Liver (tissue), 9 donors: ENCODE results near the gene MARCHF3. TPM values are rescaled to one million over a fixed set of nuclear protein-coding genes. Genes with fewer than 3 reads are reported as not detected.

Experiments used
- DNase-seq: peaks from one replicate; pipeline ENCODE4 v3.0.0-alpha.2; 2017; ENCODE audit warnings: low spot score
- H3K27ac ChIP-seq, 2 donors: one replicate each; pipeline ENCODE4 v1.7.0; 2013; ENCODE audit warnings: inconsistent platforms in 2 of 2, low read length in 2 of 2, control low read depth in 1 of 2, low read depth in 1 of 2, mild to moderate bottlenecking in 1 of 2
- H3K27me3 ChIP-seq, 4 donors: one replicate each; pipeline versions ENCODE4 v1.6.1 to v1.7.0; 2013; ENCODE audit warnings: low read length in 3 of 4, inconsistent platforms in 1 of 4, mild to moderate bottlenecking in 1 of 4, moderate library complexity in 1 of 4; ENCODE audit not compliant: control insufficient read depth in 4 of 4, insufficient read depth in 4 of 4
- H3K36me3 ChIP-seq, 4 donors: one replicate each; pipeline versions ENCODE4 v1.6.1 to v1.7.0; 2013; ENCODE audit warnings: low read length in 3 of 4, mild to moderate bottlenecking in 3 of 4, low read depth in 1 of 4, moderate library complexity in 1 of 4; ENCODE audit not compliant: control insufficient read depth in 4 of 4, insufficient read depth in 3 of 4
- H3K4me1 ChIP-seq, 4 donors: one replicate each; pipeline versions ENCODE4 v1.6.1 to v1.7.0; 2013; ENCODE audit warnings: low read length in 3 of 4, mild to moderate bottlenecking in 3 of 4, moderate library complexity in 1 of 4; ENCODE audit not compliant: control insufficient read depth in 4 of 4, insufficient read depth in 4 of 4
- H3K4me3 ChIP-seq, 3 donors: one replicate each; pipeline versions ENCODE4 v1.6.1 to v1.7.0; 2013; ENCODE audit warnings: low read length in 3 of 3, control low read depth in 1 of 3, low read depth in 1 of 3, mild to moderate bottlenecking in 1 of 3
- H3K9ac ChIP-seq, 2 donors: one replicate each; pipeline ENCODE4 v1.7.0; 2013; ENCODE audit warnings: low read length in 2 of 2, mild to moderate bottlenecking in 2 of 2, moderate library complexity in 2 of 2, control low read depth in 1 of 2, low read depth in 1 of 2
- H3K9me3 ChIP-seq, 4 donors: one replicate each; pipeline versions ENCODE4 v1.6.1 to v1.7.0; 2013; ENCODE audit warnings: low read length in 3 of 4; ENCODE audit not compliant: control insufficient read depth in 4 of 4
- ATF3 ChIP-seq: IDR thresholded peaks from 2 replicates; pipeline ENCODE4 v1.6.1; 2016; ENCODE audit warnings: antibody characterized with exemption
- EGR1 ChIP-seq, 2 donors: IDR thresholded peaks; 2 replicates each; pipeline ENCODE4 v1.6.1; 2016 to 2018; ENCODE audit warnings: antibody characterized with exemption in 2 of 2, low read depth in 2 of 2
- FOXA1 ChIP-seq: IDR thresholded peaks from 2 replicates; pipeline ENCODE4 v1.6.1; 2016; ENCODE audit warnings: antibody characterized with exemption
- GABPA ChIP-seq, 2 donors: IDR thresholded peaks in 1 of 2; conservative IDR thresholded peaks in 1 of 2; 2 replicates each; pipeline ENCODE4 v1.6.1; 2016; ENCODE audit warnings: antibody characterized with exemption in 2 of 2, mild to moderate bottlenecking in 1 of 2, moderate library complexity in 1 of 2
- HNF4A ChIP-seq, 2 donors: conservative IDR thresholded peaks; 2 replicates each; pipeline ENCODE4 v1.6.1; 2016; ENCODE audit warnings: antibody characterized with exemption in 2 of 2, mild to moderate bottlenecking in 2 of 2
- HNF4G ChIP-seq: IDR thresholded peaks from 2 replicates; pipeline ENCODE4 v1.6.1; 2016; ENCODE audit warnings: antibody characterized with exemption
- JUND ChIP-seq, 2 donors: IDR thresholded peaks; 2 replicates each; pipeline ENCODE4 v1.6.1; 2016; ENCODE audit warnings: antibody characterized with exemption in 2 of 2
- NR2F2 ChIP-seq: IDR thresholded peaks from 2 replicates; pipeline ENCODE4 v1.6.1; 2016; ENCODE audit warnings: antibody characterized with exemption
- RAD21 ChIP-seq, 2 donors: IDR thresholded peaks; 2 replicates each; pipeline ENCODE4 v1.6.1; 2016; ENCODE audit warnings: antibody characterized with exemption in 2 of 2, mild to moderate bottlenecking in 2 of 2
- RXRA ChIP-seq, 2 donors: IDR thresholded peaks; 2 replicates each; pipeline ENCODE4 v1.6.1; 2017 to 2018; ENCODE audit warnings: antibody characterized with exemption in 2 of 2, mild to moderate bottlenecking in 1 of 2
- SP1 ChIP-seq: IDR thresholded peaks from 2 replicates; pipeline ENCODE4 v1.6.1; 2018; ENCODE audit warnings: antibody characterized with exemption, mild to moderate bottlenecking
- TAF1 ChIP-seq: conservative IDR thresholded peaks from 2 replicates; pipeline ENCODE4 v1.6.1; 2016; ENCODE audit warnings: antibody characterized with exemption, mild to moderate bottlenecking
- YY1 ChIP-seq: IDR thresholded peaks from 2 replicates; pipeline ENCODE4 v1.6.1; 2016; ENCODE audit warnings: antibody characterized with exemption, mild to moderate bottlenecking
- ZBTB33 ChIP-seq: IDR thresholded peaks from 2 replicates; pipeline ENCODE4 v1.6.1; 2016; ENCODE audit warnings: antibody characterized with exemption
- WGBS: extraction: QIAGEN DNeasy Blood & Tissue Kit; methylation state at CpG from one replicate; pipeline ENCODE4 v1.1.7; 2013; 5-methylcytosine and 5-hydroxymethylcytosine counted together
- polyA plus RNA-seq, 2 donors: library from polyadenylated mRNA; stranded (reverse) in 1 of 2; unstranded in 1 of 2; fragments of 200-250 nt in 1 of 2; fragments of >200 nt in 1 of 2; fragmentation: Nextera tagmentation in 1 of 2; extraction: Ambion mirVana in 1 of 2; gene quantifications; one replicate each; pipeline versions ENCODE4 v1.2.1 to v1.2.3, GENCODE V29; 2013 to 2015
- total RNA-seq, 2 donors: library from RNA; depleted of rRNA; stranded (reverse); fragments of >200 nt; gene quantifications; one replicate each; pipeline ENCODE4 v1.2.3, GENCODE V29; 2014
- TF ChIP-seq, protein P1 (sequence below): IDR thresholded peaks from 2 replicates; pipeline ENCODE4 v1.6.1; 2016; ENCODE audit warnings: antibody characterized with exemption, mild to moderate bottlenecking
- donor health status: healthy.
- donor health status: healthy.
- donor health status: healthy.
- donor health status: healthy.
- donor health status: healthy.

Gene MARCHF3
- total and polyA plus RNA-seq, 4 donors = 0.93 to 51.0 (median 1.4) TPM

GRCh38 chr5:127079994-127080491, 49.7 kb upstream of the MARCHF3 start:
- whole genome bisulfite sequencing = 47% methylated on average over 9 of the region's 9 CpGs
- TF ChIP-seq FOXA1 (no peak), SP1 (no peak), RXRA (IDR thresholded peaks at IDR 0.05) (no peak), EGR1 (IDR thresholded peaks at IDR 0.05; ENCODE audit: low read depth in 2 of 2) (no peak), RAD21 (IDR thresholded peaks at IDR 0.05) (no peak), HNF4G (no peak), ZBTB33 (no peak), YY1 (no peak), GABPA (IDR thresholded peaks at IDR 0.05 in 1 of 2, conservative IDR thresholded peaks at IDR 0.05 in 1 of 2) (no peak), HNF4A (conservative IDR thresholded peaks at IDR 0.05) (no peak), TAF1 (no peak), ATF3 (no peak), JUND (IDR thresholded peaks at IDR 0.05) (no peak)
- TF ChIP-seq, protein P1, sequence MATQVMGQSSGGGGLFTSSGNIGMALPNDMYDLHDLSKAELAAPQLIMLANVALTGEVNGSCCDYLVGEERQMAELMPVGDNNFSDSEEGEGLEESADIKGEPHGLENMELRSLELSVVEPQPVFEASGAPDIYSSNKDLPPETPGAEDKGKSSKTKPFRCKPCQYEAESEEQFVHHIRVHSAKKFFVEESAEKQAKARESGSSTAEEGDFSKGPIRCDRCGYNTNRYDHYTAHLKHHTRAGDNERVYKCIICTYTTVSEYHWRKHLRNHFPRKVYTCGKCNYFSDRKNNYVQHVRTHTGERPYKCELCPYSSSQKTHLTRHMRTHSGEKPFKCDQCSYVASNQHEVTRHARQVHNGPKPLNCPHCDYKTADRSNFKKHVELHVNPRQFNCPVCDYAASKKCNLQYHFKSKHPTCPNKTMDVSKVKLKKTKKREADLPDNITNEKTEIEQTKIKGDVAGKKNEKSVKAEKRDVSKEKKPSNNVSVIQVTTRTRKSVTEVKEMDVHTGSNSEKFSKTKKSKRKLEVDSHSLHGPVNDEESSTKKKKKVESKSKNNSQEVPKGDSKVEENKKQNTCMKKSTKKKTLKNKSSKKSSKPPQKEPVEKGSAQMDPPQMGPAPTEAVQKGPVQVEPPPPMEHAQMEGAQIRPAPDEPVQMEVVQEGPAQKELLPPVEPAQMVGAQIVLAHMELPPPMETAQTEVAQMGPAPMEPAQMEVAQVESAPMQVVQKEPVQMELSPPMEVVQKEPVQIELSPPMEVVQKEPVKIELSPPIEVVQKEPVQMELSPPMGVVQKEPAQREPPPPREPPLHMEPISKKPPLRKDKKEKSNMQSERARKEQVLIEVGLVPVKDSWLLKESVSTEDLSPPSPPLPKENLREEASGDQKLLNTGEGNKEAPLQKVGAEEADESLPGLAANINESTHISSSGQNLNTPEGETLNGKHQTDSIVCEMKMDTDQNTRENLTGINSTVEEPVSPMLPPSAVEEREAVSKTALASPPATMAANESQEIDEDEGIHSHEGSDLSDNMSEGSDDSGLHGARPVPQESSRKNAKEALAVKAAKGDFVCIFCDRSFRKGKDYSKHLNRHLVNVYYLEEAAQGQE = no peak
- DNase-seq = no peak

GRCh38 chr5:127077366-127077765, 47.0 kb upstream of the MARCHF3 start:
- no peaks in the 10 kb centered on the region for H3K9me3 ChIP-seq

More at GRCh38 chr5:127079994-127080491, 49.7 kb upstream of the MARCHF3 start:
- H3K27me3 ChIP-seq = no peaks in the 10 kb centered on the region
- no peaks in the 10 kb centered on the region for H3K4me1 ChIP-seq
- H3K9ac ChIP-seq = no peak overlapping the region
- no peak overlapping the region for H3K4me3 ChIP-seq
- H3K36me3 ChIP-seq = no peaks in the 10 kb centered on the region
- no peaks in the 10 kb centered on the region for H3K9me3 ChIP-seq
- H3K27ac ChIP-seq = no peak overlapping the region

More at GRCh38 chr5:127077366-127077765, 47.0 kb upstream of the MARCHF3 start:
- WGBS = 59% methylated on average over 1 of the region's 1 CpG
- Histone ChIP-seq H3K4me3 (no peak overlapping the region), H3K27me3 (no peaks in the 10 kb centered on the region), H3K36me3 (no peaks in the 10 kb centered on the region), H3K4me1 (peaks cover 0 to 4% (median 0%) of the 10 kb centered on the region in 4 donors), H3K9ac (no peak overlapping the region), H3K27ac (no peak overlapping the region)
- no peak for TF ChIP-seq GABPA (IDR thresholded peaks at IDR 0.05 in 1 of 2, conservative IDR thresholded peaks at IDR 0.05 in 1 of 2)
- TF ChIP-seq NR2F2 = no peak
- TF ChIP-seq EGR1 (IDR thresholded peaks at IDR 0.05; ENCODE audit: low read depth in 2 of 2) = no peak
- DNase-seq = no peak
